Adrenal gland (tissue), 12 donors: Measurements from ENCODE around the gene LMF1. TPM values are rescaled to one million over a fixed set of nuclear protein-coding genes. Genes with fewer than 3 reads are reported as not detected.

Experiments
- DNase-seq, 7 donors: peaks; one replicate each; pipeline ENCODE4 v3.0.0-alpha.2; 2019 to 2020
- H3K27ac ChIP-seq, 5 donors: fragments of 200-600 bp; sonication (generic) in 4 of 5; 1 replicate in 3 of 5; 2 replicates in 2 of 5; pipeline versions ENCODE4 v1.5.1 to v1.8.0; 2016 to 2020; ENCODE audit warnings: mild to moderate bottlenecking in 1 of 5
- H3K27me3 ChIP-seq: fragments of 200-600 bp; 2 replicates; pipeline ENCODE4 v1.8.0; 2021
- H3K36me3 ChIP-seq, 2 donors: fragments of 200-600 bp; replicated peaks in 1 of 2; 1 replicate in 1 of 2; 2 replicates in 1 of 2; pipeline versions ENCODE4 v1.5.1 to v1.8.0; 2018 to 2022
- H3K4me1 ChIP-seq, 2 donors: fragments of 200-600 bp; replicated peaks in 1 of 2; 1 replicate in 1 of 2; 2 replicates in 1 of 2; pipeline versions ENCODE4 v1.5.1 to v1.8.0; 2018 to 2021
- H3K4me3 ChIP-seq, 4 donors: fragments of 200-600 bp; sonication (generic) in 3 of 4; one replicate each; pipeline ENCODE4 v1.5.1; 2016 to 2018
- H3K9me3 ChIP-seq, 3 donors: fragments of 200-600 bp; sonication (generic) in 1 of 3; replicated peaks in 1 of 3; 1 replicate in 2 of 3; 2 replicates in 1 of 3; pipeline versions ENCODE4 v1.5.1 to v1.8.0; 2016 to 2021
- POLR2A ChIP-seq, 2 donors: fragments of 450-650 bp; IDR thresholded peaks; one replicate each; pipeline ENCODE4 v1.6.1; 2017; ENCODE audit warnings: antibody characterized with exemption in 2 of 2, mild to moderate bottlenecking in 2 of 2, moderate library complexity in 1 of 2
- WGBS, 4 donors: extraction: QIAGEN DNeasy Blood & Tissue Kit in 2 of 4; methylation state at CpG; one replicate each; pipeline versions ENCODE4 v1.1.5 to v1.1.7; 2013 to 2017; 5-methylcytosine and 5-hydroxymethylcytosine counted together
- intact Hi-C, 2 donors: fragments of 100-400 bp; cut with DNase I; formaldehyde crosslinking; loops; one replicate each; pipeline versions ENCODE4 v1.14.1 to v1.15.0; 2022 to 2023
- polyA plus RNA-seq, 3 donors: library from polyadenylated mRNA; stranded (reverse); fragments of 200-250 nt in 2 of 3; fragments of 350-450 nt in 1 of 3; fragmentation: Illumina TruSeq in 1 of 3; extraction: RNeasy Lipid Tissue Mini Kit (QIAGEN cat#74804) in 1 of 3; gene quantifications; one replicate each; pipeline ENCODE4 v1.2.3, GENCODE V29; 2013 to 2014
- total RNA-seq, 9 donors: library from RNA; depleted of rRNA in 4 of 9; stranded (reverse); fragments of >200 nt in 4 of 9; fragments of 120-200 nt in 1 of 9; fragmentation: NEBNext Ultra II Directional in 1 of 9; extraction: Animal tissue kit (Norgen Biotek cat#: 25700) in 1 of 9; gene quantifications; one replicate each; pipeline versions ENCODE4 v1.1.0 to v1.2.4, GENCODE V29; 2013 to 2023
- TF ChIP-seq, protein P1 (sequence below), 6 experiments: fragments of 450-650 bp in 4 of 6; fragments of 200-600 bp in 2 of 6; sonication (generic) in 1 of 6; IDR thresholded peaks; 1 replicate in 5 of 6; 2 replicates in 1 of 6; pipeline versions ENCODE4 v1.5.1 to v1.8.0; 2016 to 2021; ENCODE audit warnings: antibody characterized with exemption in 6 of 6, mild to moderate bottlenecking in 2 of 6, moderate library complexity in 1 of 6
- donor health status: healthy with polysubstance abuse.
- donor health status: Bipolar disorder and iron deficiency.
- donor health status: DM: yes; HTN: yes; CAD: no.
- donor health status: DM: no; HTN: no; CAD: no.
- donor health status: DM: no; HTN: no; CAD: no.
- donor health status: DM: yes; HTN: yes; CAD: no.

The LMF1 gene
- total and polyA plus RNA-seq, 12 donors, result 10.5 to 101 (median 36.3) TPM

DNA sequence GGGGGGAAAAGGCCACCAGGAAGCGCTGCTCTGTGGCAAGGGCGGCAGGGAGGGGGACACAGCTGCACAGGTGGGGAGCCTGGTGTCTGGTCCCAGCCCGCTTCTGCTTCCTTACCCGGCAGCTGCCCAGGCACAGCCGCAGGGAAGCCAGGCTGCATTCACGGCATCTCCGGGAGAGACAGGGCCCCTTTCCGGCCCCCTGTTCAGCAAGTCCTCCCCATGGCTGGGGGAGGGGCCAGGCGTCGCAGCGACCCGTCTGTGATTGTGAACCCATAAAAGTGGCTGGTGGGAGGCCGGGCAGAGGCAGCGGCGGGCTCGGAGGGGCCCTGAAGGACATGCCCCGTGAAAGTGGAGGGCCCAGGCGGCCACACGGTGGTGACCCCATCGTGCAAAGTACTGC is 39.5 kb upstream of the LMF1 start:
- Histone ChIP-seq H3K9me3 (no peaks in the 10 kb centered on the region), H3K27me3 (peaks cover 8% of the 10 kb centered on the region), H3K4me1 (no peaks in the 10 kb centered on the region), H3K4me3 (no peak overlapping the region), H3K36me3 (no peaks in the 10 kb centered on the region), H3K27ac (no peak overlapping the region)
- no peak for DNase-seq
- no peak for TF ChIP-seq POLR2A (IDR thresholded peaks at IDR 0.05)
- TF ChIP-seq, protein P1, sequence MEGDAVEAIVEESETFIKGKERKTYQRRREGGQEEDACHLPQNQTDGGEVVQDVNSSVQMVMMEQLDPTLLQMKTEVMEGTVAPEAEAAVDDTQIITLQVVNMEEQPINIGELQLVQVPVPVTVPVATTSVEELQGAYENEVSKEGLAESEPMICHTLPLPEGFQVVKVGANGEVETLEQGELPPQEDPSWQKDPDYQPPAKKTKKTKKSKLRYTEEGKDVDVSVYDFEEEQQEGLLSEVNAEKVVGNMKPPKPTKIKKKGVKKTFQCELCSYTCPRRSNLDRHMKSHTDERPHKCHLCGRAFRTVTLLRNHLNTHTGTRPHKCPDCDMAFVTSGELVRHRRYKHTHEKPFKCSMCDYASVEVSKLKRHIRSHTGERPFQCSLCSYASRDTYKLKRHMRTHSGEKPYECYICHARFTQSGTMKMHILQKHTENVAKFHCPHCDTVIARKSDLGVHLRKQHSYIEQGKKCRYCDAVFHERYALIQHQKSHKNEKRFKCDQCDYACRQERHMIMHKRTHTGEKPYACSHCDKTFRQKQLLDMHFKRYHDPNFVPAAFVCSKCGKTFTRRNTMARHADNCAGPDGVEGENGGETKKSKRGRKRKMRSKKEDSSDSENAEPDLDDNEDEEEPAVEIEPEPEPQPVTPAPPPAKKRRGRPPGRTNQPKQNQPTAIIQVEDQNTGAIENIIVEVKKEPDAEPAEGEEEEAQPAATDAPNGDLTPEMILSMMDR (IDR thresholded peaks at IDR 0.05), result no peak
- 20 to 42% (median 36%) methylated on average over 12 to 20 of the region's 20 CpGs for WGBS, 4 donors
- intact Hi-C loops, result no loop called here

DNA sequence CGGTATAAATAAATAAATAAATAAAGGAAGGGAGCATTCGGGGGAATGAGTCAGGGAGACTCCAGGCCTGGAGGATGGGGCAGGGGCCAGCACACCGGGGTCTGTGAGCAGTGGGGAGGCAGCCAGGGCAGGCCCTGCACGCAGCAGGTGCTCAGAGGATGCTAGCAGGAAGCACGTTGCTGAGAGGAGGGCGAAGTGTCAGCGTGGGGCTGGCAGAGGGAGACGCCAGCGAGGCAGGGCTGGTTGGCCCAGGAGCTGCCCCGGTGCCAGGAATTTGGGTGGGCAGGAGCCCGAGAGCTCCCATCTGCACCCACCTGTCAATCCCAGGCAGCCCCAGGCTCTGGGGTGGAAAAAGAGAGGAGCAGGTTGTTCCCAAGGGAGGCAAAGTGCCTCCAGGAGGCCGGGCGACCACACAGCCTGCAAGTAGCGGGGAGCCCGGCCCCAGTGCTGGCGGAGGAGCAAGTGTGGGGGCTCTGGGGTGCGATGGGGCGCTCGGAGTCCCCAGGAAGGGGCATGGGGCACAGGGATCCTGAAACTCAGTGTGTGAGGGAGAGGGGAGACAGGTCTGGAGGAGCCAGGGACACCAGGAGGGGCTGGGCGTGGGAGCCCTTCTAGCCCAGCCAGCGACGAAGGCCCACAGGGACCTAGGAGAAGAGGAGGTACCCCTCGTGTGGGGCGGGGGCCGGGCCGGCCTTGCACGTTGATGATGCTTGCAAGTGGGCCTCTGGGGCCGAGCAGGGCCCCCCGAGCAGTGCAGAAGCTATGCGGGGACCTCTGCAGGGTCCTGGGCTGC is 38.8 kb upstream of the LMF1 start:
- intact Hi-C loops, result no loop called here
- Histone ChIP-seq H3K27ac (no peak overlapping the region), H3K4me1 (no peaks in the 10 kb centered on the region), H3K4me3 (no peak overlapping the region), H3K27me3 (peaks cover 8% of the 10 kb centered on the region), H3K36me3 (no peaks in the 10 kb centered on the region), H3K9me3 (no peaks in the 10 kb centered on the region)
- 74 to 87% (median 80%) methylated on average over 19 to 30 of the region's 30 CpGs for WGBS, 4 donors
- TF ChIP-seq, protein P1 (IDR thresholded peaks at IDR 0.05), result no peak
- no peak for TF ChIP-seq POLR2A (IDR thresholded peaks at IDR 0.05)
- DNase-seq, result no peak

DNA sequence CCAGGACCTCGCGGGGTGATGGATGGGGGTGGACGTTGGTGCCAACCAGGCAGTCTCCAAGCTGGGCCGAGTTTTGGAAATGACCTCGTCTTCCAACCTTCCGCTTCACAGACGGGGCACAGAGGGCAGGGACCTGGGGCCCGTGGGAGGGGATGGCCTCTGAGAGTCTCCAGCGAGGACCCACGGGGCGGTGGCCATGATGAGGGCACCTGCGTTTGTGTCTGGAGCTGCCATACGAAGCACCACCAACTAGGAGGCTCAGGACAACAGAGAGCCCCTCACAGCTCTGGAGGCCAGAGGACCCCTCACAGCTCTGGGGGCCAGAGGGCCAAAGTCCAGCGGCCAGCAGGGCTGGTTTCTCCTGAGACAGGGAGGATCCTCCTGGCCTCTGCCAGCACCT is 37.3 kb upstream of the LMF1 start:
- Histone ChIP-seq H3K4me3 (no peak overlapping the region), H3K27me3 (peaks cover 8% of the 10 kb centered on the region), H3K9me3 (no peaks in the 10 kb centered on the region), H3K27ac (no peak overlapping the region), H3K4me1 (peaks cover 0 to 3% of the 10 kb centered on the region in 2 donors), H3K36me3 (no peaks in the 10 kb centered on the region)
- no peak for DNase-seq
- TF ChIP-seq POLR2A (IDR thresholded peaks at IDR 0.05), result no peak
- TF ChIP-seq, protein P1 (IDR thresholded peaks at IDR 0.05), result no peak
- intact Hi-C loops, result no loop called here
- WGBS, 4 donors, result 78 to 88% (median 82%) methylated on average over 3 to 14 of the region's 14 CpGs; no CpG with 5 or more reads in 1 of the 4 donors

DNA sequence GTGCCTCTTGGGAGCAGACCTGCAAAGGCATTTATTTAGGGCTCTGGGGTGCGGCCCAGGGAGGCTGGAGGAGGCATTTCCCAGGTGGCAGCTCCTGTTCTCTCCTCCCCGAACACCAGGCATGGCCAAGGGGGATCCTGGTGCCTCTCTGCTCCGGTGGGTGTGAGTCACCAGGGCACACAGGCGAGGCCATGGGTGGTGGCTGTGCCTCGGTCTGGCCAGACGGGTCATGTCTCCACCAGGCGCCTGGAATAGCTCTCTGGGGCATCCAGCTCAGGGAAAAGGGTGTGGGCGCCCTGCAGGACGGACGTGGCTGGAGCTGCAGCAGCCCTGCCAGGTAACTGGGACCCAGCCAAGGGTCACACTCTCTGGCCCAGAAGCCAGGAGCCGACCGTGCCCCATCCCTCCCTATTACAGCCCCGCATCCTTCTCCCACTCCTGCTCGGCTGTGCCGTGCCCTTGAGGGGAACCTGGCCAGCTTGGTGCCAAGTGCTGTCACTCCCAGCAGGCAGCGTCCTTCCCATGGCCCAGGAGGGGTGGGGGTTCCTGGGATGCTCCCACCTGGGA is 36.6 kb upstream of the LMF1 start:
- H3K27ac ChIP-seq, result no peak overlapping the region
- no peak for DNase-seq
- no peak overlapping the region for H3K4me3 ChIP-seq
- peaks cover 0 to 4% of the 10 kb centered on the region in 2 donors for H3K4me1 ChIP-seq
- H3K9me3 ChIP-seq, result no peaks in the 10 kb centered on the region
- TF ChIP-seq, protein P1 (IDR thresholded peaks at IDR 0.05), result no peak
- no peak for TF ChIP-seq POLR2A (IDR thresholded peaks at IDR 0.05)
- no peaks in the 10 kb centered on the region for H3K36me3 ChIP-seq
- intact Hi-C loops, result no loop called here
- 57 to 70% (median 65%) methylated on average over 9 to 16 of the region's 16 CpGs for WGBS, 4 donors
- peaks cover 8% of the 10 kb centered on the region for H3K27me3 ChIP-seq
